Body of pancreas (tissue), 4 donors: ENCODE measurements around the gene OR5H2.

Source experiments
- POLR2A ChIP-seq, 3 donors: fragments of 450-650 bp; IDR thresholded peaks; one replicate each; pipeline ENCODE4 v1.6.1; 2016; ENCODE audit warnings: antibody characterized with exemption in 3 of 3, mild to moderate bottlenecking in 2 of 3
- TF ChIP-seq, protein P1 (sequence below), 7 experiments: fragments of 450-650 bp in 4 of 7; fragments of 200-600 bp in 3 of 7; sonication (generic) in 3 of 7; IDR thresholded peaks; one replicate each; pipeline ENCODE4 v1.5.1; 2016 to 2019; ENCODE audit warnings: antibody characterized with exemption in 7 of 7

DNA sequence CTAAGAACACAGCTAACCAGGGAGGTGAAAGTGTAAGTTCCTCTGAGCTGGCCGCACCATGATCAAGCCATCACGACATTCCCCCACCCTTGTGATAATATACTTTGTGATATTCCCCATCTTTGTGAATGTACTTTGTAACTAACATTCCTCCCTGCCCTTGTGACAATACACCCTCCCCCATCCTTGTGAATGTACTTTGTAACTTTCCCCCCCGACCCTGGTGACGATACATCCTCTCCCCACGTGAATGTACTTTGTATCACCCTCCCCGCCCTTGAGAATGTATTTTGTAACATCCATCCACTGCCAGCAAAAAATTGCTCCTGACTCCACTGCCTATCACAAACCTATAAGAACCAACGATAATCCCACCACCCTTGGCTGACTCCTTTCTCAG lies 38.5 kb upstream of the OR5H2 start:
- TF ChIP-seq, protein P1, sequence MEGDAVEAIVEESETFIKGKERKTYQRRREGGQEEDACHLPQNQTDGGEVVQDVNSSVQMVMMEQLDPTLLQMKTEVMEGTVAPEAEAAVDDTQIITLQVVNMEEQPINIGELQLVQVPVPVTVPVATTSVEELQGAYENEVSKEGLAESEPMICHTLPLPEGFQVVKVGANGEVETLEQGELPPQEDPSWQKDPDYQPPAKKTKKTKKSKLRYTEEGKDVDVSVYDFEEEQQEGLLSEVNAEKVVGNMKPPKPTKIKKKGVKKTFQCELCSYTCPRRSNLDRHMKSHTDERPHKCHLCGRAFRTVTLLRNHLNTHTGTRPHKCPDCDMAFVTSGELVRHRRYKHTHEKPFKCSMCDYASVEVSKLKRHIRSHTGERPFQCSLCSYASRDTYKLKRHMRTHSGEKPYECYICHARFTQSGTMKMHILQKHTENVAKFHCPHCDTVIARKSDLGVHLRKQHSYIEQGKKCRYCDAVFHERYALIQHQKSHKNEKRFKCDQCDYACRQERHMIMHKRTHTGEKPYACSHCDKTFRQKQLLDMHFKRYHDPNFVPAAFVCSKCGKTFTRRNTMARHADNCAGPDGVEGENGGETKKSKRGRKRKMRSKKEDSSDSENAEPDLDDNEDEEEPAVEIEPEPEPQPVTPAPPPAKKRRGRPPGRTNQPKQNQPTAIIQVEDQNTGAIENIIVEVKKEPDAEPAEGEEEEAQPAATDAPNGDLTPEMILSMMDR (IDR thresholded peaks at IDR 0.05), result no peak
- TF ChIP-seq POLR2A (IDR thresholded peaks at IDR 0.05), result no peak
